NK-92 (cell line): ENCODE data around the gene PGP.

Source experiments
- DNase-seq: peaks from one replicate; lab custom pipeline; 2025; ENCODE audit not compliant: unreplicated experiment; lab: John Stamatoyannopoulos, UW

PGP gene

GRCh38 chr16:2166263-2167067, 48.2 kb downstream of the PGP start:
- DNase-seq = no peak

GRCh38 chr16:2165861-2166260, 48.8 kb downstream of the PGP start:
- no peak for DNase-seq

DNA sequence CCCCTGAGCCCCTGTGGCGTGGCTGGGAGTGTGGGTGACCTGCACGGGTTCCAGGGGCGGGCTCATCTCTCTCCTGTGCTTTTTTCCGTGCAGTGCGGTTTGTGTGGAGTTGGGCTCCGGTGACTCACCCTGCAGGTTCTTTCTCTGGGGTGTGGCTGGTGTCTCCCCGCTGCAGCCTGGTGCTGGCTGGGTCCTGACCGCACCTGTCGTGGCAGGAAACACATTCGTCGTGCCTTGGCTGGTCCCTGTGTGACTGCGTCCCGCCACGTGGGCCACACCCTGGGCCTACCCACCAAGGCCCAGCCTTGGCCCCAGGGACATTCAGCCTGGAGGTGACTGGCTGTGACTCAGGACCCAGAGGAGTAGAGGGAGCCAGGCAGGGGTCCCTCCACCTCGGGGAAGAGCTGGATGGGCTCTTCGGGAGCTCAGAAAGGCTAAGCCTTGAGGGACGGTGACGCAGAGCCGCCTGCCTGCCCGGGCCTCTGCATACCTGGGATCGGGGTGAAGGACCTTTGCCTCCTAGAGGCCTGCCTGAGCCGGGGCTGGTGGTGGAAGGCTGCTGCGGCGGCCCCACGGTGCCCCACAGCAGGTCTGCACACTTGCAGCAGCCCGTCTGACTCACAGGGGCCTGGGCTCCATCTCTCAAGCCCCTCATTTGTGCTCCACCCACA, 51.3 kb downstream of the PGP start:
- DNase-seq = no peak

- DNase-seq = no peak
Measured at GRCh38 chr16:2162676-2163118, 51.9 kb downstream of the PGP start.

- DNase-seq = no peak
Measured at GRCh38 chr16:2161911-2162310, 52.7 kb downstream of the PGP start.
